Endodermal cell (in vitro differentiated cells): ENCODE results near the gene METRN. TPM values are rescaled to one million over a fixed set of nuclear protein-coding genes. Genes with fewer than 3 reads are reported as not detected.
A peak's percentile ranks its signal among the peaks of the same experiment; 100 is the strongest.

ENCODE experiments used
- DNase-seq: peaks from one replicate; pipeline ENCODE4 v3.0.0-alpha.2; 2017
- H3K27ac ChIP-seq: 2 replicates; pipeline ENCODE4 v1.5.1; 2013; ENCODE audit warnings: mild to moderate bottlenecking, low read depth, low read length, moderate library complexity
- H3K27me3 ChIP-seq: 2 replicates; pipeline ENCODE4 v1.6.1; 2013; ENCODE audit warnings: mild to moderate bottlenecking, low read length, moderate library complexity; ENCODE audit not compliant: insufficient read depth, control insufficient read depth, poor library complexity, severe bottlenecking
- H3K36me3 ChIP-seq: 2 replicates; pipeline ENCODE4 v1.7.0; 2013; ENCODE audit warnings: mild to moderate bottlenecking, low read length, moderate library complexity; ENCODE audit not compliant: control insufficient read depth, insufficient read depth
- H3K4me1 ChIP-seq: one replicate; pipeline ENCODE4 v1.7.0; 2013; ENCODE audit warnings: low read length; ENCODE audit not compliant: control insufficient read depth, insufficient read depth
- H3K4me3 ChIP-seq: 2 replicates; pipeline ENCODE4 v1.5.1; 2013; ENCODE audit warnings: mild to moderate bottlenecking, low read length, moderate library complexity
- H3K9ac ChIP-seq: 2 replicates; pipeline ENCODE4 v1.6.1; 2013; ENCODE audit warnings: mild to moderate bottlenecking, low read length, moderate library complexity; ENCODE audit not compliant: poor library complexity, severe bottlenecking; ENCODE audit errors: extremely low read depth
- H3K9me3 ChIP-seq: 2 replicates; pipeline ENCODE4 v1.6.1; 2013; ENCODE audit warnings: mild to moderate bottlenecking, low read length, moderate library complexity; ENCODE audit not compliant: control insufficient read depth
- H3K27ac Mint-ChIP-seq: 2 replicates; pipeline ENCODE4 v1.8.0; 2020; ENCODE audit warnings: mixed read lengths
- H3K27me3 Mint-ChIP-seq: 2 replicates; pipeline ENCODE4 v1.8.0; 2021; ENCODE audit warnings: mild to moderate bottlenecking, mixed read lengths; ENCODE audit not compliant: insufficient read depth
- H3K36me3 Mint-ChIP-seq: 2 replicates; pipeline ENCODE4 v1.8.0; 2020; ENCODE audit warnings: low read depth, mixed read lengths
- H3K4me1 Mint-ChIP-seq: 2 replicates; pipeline ENCODE4 v1.8.0; 2020; ENCODE audit warnings: mixed read lengths
- H3K4me3 Mint-ChIP-seq: 2 replicates; pipeline ENCODE4 v1.8.0; 2020; ENCODE audit warnings: mild to moderate bottlenecking, moderate library complexity, mixed read lengths
- H3K9me3 Mint-ChIP-seq: 2 replicates; pipeline ENCODE4 v1.8.0; 2020; ENCODE audit warnings: mild to moderate bottlenecking, mixed read lengths
- CTCF ChIP-seq: fragments of 200-600 bp; sonication (generic); conservative IDR thresholded peaks from 2 replicates; pipeline ENCODE4 v1.5.0; 2021; ENCODE audit warnings: antibody characterized with exemption, mild to moderate bottlenecking
- WGBS, 2 experiments: methylation state at CpG; one replicate each; pipeline versions ENCODE4 v1.1.5 to v1.1.7; 2013; ENCODE audit warnings: missing lambda C conversion rate in 2 of 2, mixed read lengths in 1 of 2; ENCODE audit not compliant: insufficient coverage in 1 of 2, insufficient read length in 1 of 2; 5-methylcytosine and 5-hydroxymethylcytosine counted together
- total RNA-seq, 2 donors: library from RNA; stranded (reverse); fragmentation: NEBNext Ultra II Directional in 1 of 2; extraction: Animal tissue kit (Norgen Biotek cat#: 25700) in 1 of 2; gene quantifications; 2 replicates in 1 of 2; 3 replicates in 1 of 2; pipeline ENCODE4 v1.2.1, GENCODE V29; 2021

The METRN gene
- total RNA-seq, 2 donors from 2014 or later, result 33.4 to 38.5 TPM

GRCh38 chr16:704047-704446 lies 10.9 kb upstream of the METRN start:
- Histone ChIP-seq H3K36me3 (no peaks in the 10 kb centered on the region), H3K27ac (no peak overlapping the region), H3K9me3 (no peaks in the 10 kb centered on the region), H3K4me3 (no peak overlapping the region), H3K27me3 (peaks cover 92% of the 10 kb centered on the region), H3K9ac (no peak overlapping the region), H3K4me1 (no peaks in the 10 kb centered on the region)
- H3K9me3 Mint-ChIP-seq, result no peaks in the 10 kb centered on the region
- no peak overlapping the region for H3K27ac Mint-ChIP-seq
- H3K36me3 Mint-ChIP-seq, result no peaks in the 10 kb centered on the region
- DNase-seq, result no peak
- WGBS, 2 experiments, result 81% methylated on average over 7 of the region's 7 CpGs; no CpG with 5 or more reads in 1 of the 2 experiments
- no peak for TF ChIP-seq CTCF
- H3K4me1 Mint-ChIP-seq, result no peaks in the 10 kb centered on the region
- no peak overlapping the region for H3K4me3 Mint-ChIP-seq
- H3K27me3 Mint-ChIP-seq, result peaks cover 87% of the 10 kb centered on the region

- no peak overlapping the region for H3K9ac ChIP-seq
- no peaks in the 10 kb centered on the region for H3K36me3 Mint-ChIP-seq
- H3K9me3 ChIP-seq, result no peaks in the 10 kb centered on the region
- DNase-seq, result no peak
- H3K4me1 ChIP-seq, result no peaks in the 10 kb centered on the region
- no peak overlapping the region for H3K27ac Mint-ChIP-seq
- peak; percentile 28 for TF ChIP-seq CTCF
- WGBS, 2 experiments, result 8 to 29% methylated on average over 14 to 45 of the region's 50 CpGs
- no peak overlapping the region for H3K27ac ChIP-seq
- no peak overlapping the region for H3K4me3 ChIP-seq
- peak overlapping the region; percentile 26 for H3K4me3 Mint-ChIP-seq
- H3K4me1 Mint-ChIP-seq, result no peaks in the 10 kb centered on the region
- H3K36me3 ChIP-seq, result no peaks in the 10 kb centered on the region
- H3K27me3 ChIP-seq, result peaks cover 92% of the 10 kb centered on the region
- no peaks in the 10 kb centered on the region for H3K9me3 Mint-ChIP-seq
- peaks cover 87% of the 10 kb centered on the region for H3K27me3 Mint-ChIP-seq
These were observed 10.2 kb upstream of the METRN start for GRCh38 chr16:704552-705380.

GRCh38 chr16:705431-706188 lies 9.3 kb upstream of the METRN start, which contains the start of gene FBXL16:
Gene FBXL16, minus strand, starts transcription at chr16:705801. Its CDS starts 8,396 bp downstream, at chr16:697405.
- peaks cover 92% of the 10 kb centered on the region for H3K27me3 ChIP-seq
- Mint-ChIP-seq H3K36me3 (no peaks in the 10 kb centered on the region), H3K27me3 (peaks cover 88% of the 10 kb centered on the region), H3K27ac (no peak within 1 kb of the TSS), H3K4me3 (peak within 1 kb of the TSS; percentile 48), H3K9me3 (no peaks in the 10 kb centered on the region), H3K4me1 (no peaks in the 10 kb centered on the region)
- no peak within 1 kb of the TSS for H3K4me3 ChIP-seq
- 0 to 1% methylated on average over 17 to 102 of the region's 115 CpGs for WGBS, 2 experiments
- no peaks in the 10 kb centered on the region for H3K4me1 ChIP-seq
- H3K27ac ChIP-seq, result no peak within 1 kb of the TSS
- H3K36me3 ChIP-seq, result no peaks in the 10 kb centered on the region
- H3K9ac ChIP-seq, result no peak within 1 kb of the TSS
- H3K9me3 ChIP-seq, result no peaks in the 10 kb centered on the region
- no peak for TF ChIP-seq CTCF
- peak; percentile 68 for DNase-seq
